ENCODE results near the gene BCAM. TPM values are rescaled to one million over a fixed set of nuclear protein-coding genes. Genes with fewer than 3 reads are reported as not detected.

BCAM gene
- total RNA-seq, 1 donor from 2014 or later: 105 TPM

- no peaks in the 10 kb centered on the region for H3K36me3 Mint-ChIP-seq
- TF ChIP-seq CTCF (conservative IDR thresholded peaks at IDR 0.05): no peak
- H3K4me1 Mint-ChIP-seq (ENCODE audit: unreplicated experiment): peaks cover 24% of the 10 kb centered on the region
- H3K27ac Mint-ChIP-seq: peak overlapping the region; percentile 70
- peaks cover 3% of the 10 kb centered on the region for H3K27me3 Mint-ChIP-seq
- H3K4me3 Mint-ChIP-seq: peak overlapping the region; percentile 44
- H3K9me3 Mint-ChIP-seq: no peaks in the 10 kb centered on the region
- DNase-seq (ENCODE audit: extremely low spot score, unreplicated experiment): no peak
Observed at GRCh38 chr19:44806291-44806690, 2.6 kb upstream of the BCAM start.

- Mint-ChIP-seq H3K27ac (peak overlapping the region; percentile 70), H3K4me1 (ENCODE audit: unreplicated experiment) (peaks cover 24% of the 10 kb centered on the region), H3K36me3 (no peaks in the 10 kb centered on the region), H3K9me3 (no peaks in the 10 kb centered on the region), H3K4me3 (peak overlapping the region; percentile 44), H3K27me3 (peaks cover 3% of the 10 kb centered on the region)
- TF ChIP-seq CTCF (conservative IDR thresholded peaks at IDR 0.05): no peak
- DNase-seq (ENCODE audit: extremely low spot score, unreplicated experiment): no peak
Observed at GRCh38 chr19:44807162-44807561, 1.7 kb upstream of the BCAM start.

- H3K4me3 Mint-ChIP-seq: peak overlapping the region; percentile 84
- H3K27ac Mint-ChIP-seq: peak overlapping the region; percentile 70
- H3K4me1 Mint-ChIP-seq (ENCODE audit: unreplicated experiment): peaks cover 24% of the 10 kb centered on the region
- no peaks in the 10 kb centered on the region for H3K36me3 Mint-ChIP-seq
- H3K9me3 Mint-ChIP-seq: no peaks in the 10 kb centered on the region
- no peak for DNase-seq (ENCODE audit: extremely low spot score, unreplicated experiment)
- peaks cover 3% of the 10 kb centered on the region for H3K27me3 Mint-ChIP-seq
- peak; percentile 68 for TF ChIP-seq CTCF (conservative IDR thresholded peaks at IDR 0.05)
Observed at GRCh38 chr19:44807652-44808462, 1.0 kb upstream of the BCAM start.

GRCh38 chr19:44809577-44810233, 802 bp downstream of the BCAM start:
- no peak for TF ChIP-seq CTCF (conservative IDR thresholded peaks at IDR 0.05)
- H3K36me3 Mint-ChIP-seq: peaks cover 9% of the 10 kb centered on the region
- H3K9me3 Mint-ChIP-seq: no peaks in the 10 kb centered on the region
- H3K4me3 Mint-ChIP-seq: peak overlapping the region; percentile 84
- peaks cover 3% of the 10 kb centered on the region for H3K27me3 Mint-ChIP-seq
- no peak for DNase-seq (ENCODE audit: extremely low spot score, unreplicated experiment)
- peaks cover 24% of the 10 kb centered on the region for H3K4me1 Mint-ChIP-seq (ENCODE audit: unreplicated experiment)
- H3K27ac Mint-ChIP-seq: peak overlapping the region; percentile 72

GRCh38 chr19:44810234-44811121, 1.6 kb downstream of the BCAM start:
- peaks cover 24% of the 10 kb centered on the region for H3K4me1 Mint-ChIP-seq (ENCODE audit: unreplicated experiment)
- no peak for DNase-seq (ENCODE audit: extremely low spot score, unreplicated experiment)
- peaks cover 14% of the 10 kb centered on the region for H3K36me3 Mint-ChIP-seq
- no peak overlapping the region for H3K27ac Mint-ChIP-seq
- H3K4me3 Mint-ChIP-seq: peak overlapping the region; percentile 84
- H3K9me3 Mint-ChIP-seq: no peaks in the 10 kb centered on the region
- no peak for TF ChIP-seq CTCF (conservative IDR thresholded peaks at IDR 0.05)
- H3K27me3 Mint-ChIP-seq: peaks cover 3% of the 10 kb centered on the region

All from type B pancreatic cell (in vitro differentiated cells).